Measurements from ENCODE around the gene SNRPA.
A peak's percentile ranks its signal among the peaks of the same experiment; 100 is the strongest.

SNRPA gene

GRCh38 chr19:40750874-40751537, at the start of gene SNRPA:
Gene SNRPA (plus strand): TSS chr19:40751203. CDS start chr19:40751409, 206 bp downstream.
- DNase-seq (ENCODE audit: low spot score), result peak; percentile 95

GRCh38 chr19:40701758-40702157, 49.2 kb upstream of the SNRPA start:
- DNase-seq (ENCODE audit: low spot score), result no peak

- DNase-seq (ENCODE audit: low spot score), result no peak
Observed at GRCh38 chr19:40702337-40703012, 48.5 kb upstream of the SNRPA start.

GRCh38 chr19:40703029-40703755, 47.8 kb upstream of the SNRPA start:
- no peak for DNase-seq (ENCODE audit: low spot score)

GRCh38 chr19:40704491-40705361, 46.3 kb upstream of the SNRPA start:
- DNase-seq (ENCODE audit: low spot score), result no peak

- DNase-seq (ENCODE audit: low spot score), result no peak
Observed at GRCh38 chr19:40705362-40705651, 45.7 kb upstream of the SNRPA start.

GRCh38 chr19:40705950-40706619, 44.9 kb upstream of the SNRPA start:
- no peak for DNase-seq (ENCODE audit: low spot score)

- DNase-seq (ENCODE audit: low spot score), result no peak
Observed at GRCh38 chr19:40707615-40708014, 43.4 kb upstream of the SNRPA start.

GRCh38 chr19:40709817-40710216, 41.2 kb upstream of the SNRPA start:
- DNase-seq (ENCODE audit: low spot score), result no peak

- DNase-seq (ENCODE audit: low spot score), result no peak
Observed at GRCh38 chr19:40713939-40714338, 37.1 kb upstream of the SNRPA start.

GRCh38 chr19:40714441-40715299, 36.3 kb upstream of the SNRPA start:
- peak; percentile 96 for DNase-seq (ENCODE audit: low spot score)

- DNase-seq (ENCODE audit: low spot score), result peak; percentile 33
Observed at GRCh38 chr19:40716031-40716481, 34.9 kb upstream of the SNRPA start.

- DNase-seq (ENCODE audit: low spot score), result peak; percentile 97
Observed at GRCh38 chr19:40716482-40717324, 34.3 kb upstream of the SNRPA start, which contains the start of the genes COQ8B and ITPKC. Gene COQ8B (minus strand): TSS chr19:40716886. CDS start chr19:40714632, 2,254 bp downstream. Gene ITPKC (plus strand): TSS chr19:40717112. CDS start chr19:40717136, 24 bp downstream.

- no peak for DNase-seq (ENCODE audit: low spot score)
Observed at GRCh38 chr19:40717325-40717879, 33.6 kb upstream of the SNRPA start.

GRCh38 chr19:40717880-40718773, 32.9 kb upstream of the SNRPA start:
- no peak for DNase-seq (ENCODE audit: low spot score)

- no peak for DNase-seq (ENCODE audit: low spot score)
Observed at GRCh38 chr19:40718774-40719391, 32.1 kb upstream of the SNRPA start.

GRCh38 chr19:40719414-40719894, 31.5 kb upstream of the SNRPA start:
- no peak for DNase-seq (ENCODE audit: low spot score)

GRCh38 chr19:40721140-40721486, 29.9 kb upstream of the SNRPA start:
- DNase-seq (ENCODE audit: low spot score), result no peak
